GM19099 (cell line): Measurements from ENCODE around the gene TRAIP.

ENCODE experiments used
- POLR2A ChIP-seq: IDR thresholded peaks from 3 replicates; pipeline ENCODE4 v1.6.1; 2011; ENCODE audit warnings: low read depth; ENCODE audit not compliant: insufficient read length; ENCODE audit errors: extremely low read depth

Gene TRAIP

GRCh38 chr3:49806850-49807249 is 49.5 kb downstream of the TRAIP start:
- TF ChIP-seq POLR2A: no peak

GRCh38 chr3:49805897-49806701 is 50.3 kb downstream of the TRAIP start:
- peak; percentile 33 for TF ChIP-seq POLR2A

GRCh38 chr3:49805367-49805782 is 51.0 kb downstream of the TRAIP start:
- peak; percentile 30 for TF ChIP-seq POLR2A

GRCh38 chr3:49804141-49805041 is 52.0 kb downstream of the TRAIP start:
- TF ChIP-seq POLR2A: no peak

- TF ChIP-seq POLR2A: no peak
Observed at GRCh38 chr3:49803465-49804140, 52.8 kb downstream of the TRAIP start.

GRCh38 chr3:49802719-49803464 is 53.5 kb downstream of the TRAIP start, which contains the start of gene INKA1:
TSS of gene INKA1 (plus strand) at chr3:49803261. CDS start at chr3:49803393, 132 bp downstream.
- peak; percentile 27 for TF ChIP-seq POLR2A

GRCh38 chr3:49801160-49801559 is 55.2 kb downstream of the TRAIP start:
- no peak for TF ChIP-seq POLR2A

- TF ChIP-seq POLR2A: no peak
Observed at GRCh38 chr3:49799761-49800160, 56.6 kb downstream of the TRAIP start, which contains the start of gene CDHR4. TSS of gene CDHR4 (minus strand) at chr3:49799873. CDS start at chr3:49799812, 61 bp downstream.

GRCh38 chr3:49799105-49799504 is 57.3 kb downstream of the TRAIP start:
- TF ChIP-seq POLR2A: no peak

GRCh38 chr3:49794926-49795905 is 61.1 kb downstream of the TRAIP start:
- no peak for TF ChIP-seq POLR2A

GRCh38 chr3:49794431-49794830 is 61.9 kb downstream of the TRAIP start:
- TF ChIP-seq POLR2A: no peak

- no peak for TF ChIP-seq POLR2A
Observed at GRCh38 chr3:49793486-49794085, 62.8 kb downstream of the TRAIP start.
